ENCODE data around the gene SMG6.

Gene SMG6

GRCh38 chr17:2237521-2237921, 66.1 kb downstream of the SMG6 start:
- TF ChIP-seq CTCF (IDR thresholded peaks at IDR 0.05; ENCODE audit: extremely low read depth, missing control alignments) = no peak
- no peak for DNase-seq (ENCODE audit: low spot score)

GRCh38 chr17:2235792-2236366, 67.7 kb downstream of the SMG6 start:
- no peak for TF ChIP-seq CTCF (IDR thresholded peaks at IDR 0.05; ENCODE audit: extremely low read depth, missing control alignments)
- no peak for DNase-seq (ENCODE audit: low spot score)

- DNase-seq (ENCODE audit: low spot score) = no peak
- TF ChIP-seq CTCF (IDR thresholded peaks at IDR 0.05; ENCODE audit: extremely low read depth, missing control alignments) = no peak
Observed at GRCh38 chr17:2235265-2235664, 68.3 kb downstream of the SMG6 start.

GRCh38 chr17:2233441-2233947, 70.1 kb downstream of the SMG6 start:
- no peak for TF ChIP-seq CTCF (IDR thresholded peaks at IDR 0.05; ENCODE audit: extremely low read depth, missing control alignments)

GRCh38 chr17:2232244-2232638, 71.3 kb downstream of the SMG6 start:
- no peak for DNase-seq (ENCODE audit: low spot score)

More at GRCh38 chr17:2233441-2233947, 70.1 kb downstream of the SMG6 start:
- DNase-seq (ENCODE audit: low spot score) = no peak

GRCh38 chr17:2230877-2231276, 72.7 kb downstream of the SMG6 start:
- TF ChIP-seq CTCF (IDR thresholded peaks at IDR 0.05; ENCODE audit: extremely low read depth, missing control alignments) = no peak
- no peak for DNase-seq (ENCODE audit: low spot score)

More at GRCh38 chr17:2232244-2232638, 71.3 kb downstream of the SMG6 start:
- TF ChIP-seq CTCF (IDR thresholded peaks at IDR 0.05; ENCODE audit: extremely low read depth, missing control alignments) = no peak

GRCh38 chr17:2227025-2227699, 76.4 kb downstream of the SMG6 start:
- no peak for TF ChIP-seq CTCF (IDR thresholded peaks at IDR 0.05; ENCODE audit: extremely low read depth, missing control alignments)
- DNase-seq (ENCODE audit: low spot score) = no peak

Measured in GM20000 (cell line).